ENCODE measurements around the gene TAF4.

TAF4 gene

DNA sequence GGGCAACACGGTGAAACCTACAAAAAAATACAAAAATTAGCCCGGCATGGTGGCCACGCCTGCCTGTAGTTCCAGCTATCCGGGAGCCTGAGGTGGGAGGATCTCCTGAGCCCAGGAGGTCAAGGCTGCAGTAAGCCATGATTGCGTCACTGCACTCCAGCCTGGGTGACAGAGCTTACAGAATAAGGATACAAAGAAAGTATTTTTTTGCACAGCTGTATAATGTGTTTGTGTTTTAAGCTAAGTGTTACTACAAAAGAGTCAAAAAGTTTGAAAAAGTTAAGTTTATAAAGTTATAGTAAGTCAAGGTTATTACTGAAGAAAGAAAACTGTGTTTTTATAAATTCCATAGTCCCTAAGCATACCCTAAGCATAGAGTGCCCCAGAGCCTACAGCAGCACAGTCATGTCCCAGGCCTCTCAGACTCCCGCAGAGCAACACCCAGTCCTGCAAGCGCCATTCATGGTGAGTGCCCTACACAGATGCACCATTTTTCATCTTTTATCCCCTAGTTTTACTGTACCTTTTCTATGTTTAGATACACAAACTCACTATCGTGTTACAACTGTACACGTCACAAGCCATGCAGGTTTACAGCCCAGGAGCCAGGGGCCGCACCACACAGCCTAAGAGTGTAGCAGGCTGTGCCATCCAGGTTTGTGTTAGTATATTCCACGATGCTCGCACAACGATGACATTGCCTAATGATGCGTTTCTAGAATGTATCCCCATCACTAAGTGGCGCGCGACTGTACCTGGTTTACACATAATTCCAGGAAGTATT, 22.4 kb downstream of the TAF4 start:
- DNase-seq: no peak

- no peak for DNase-seq
Observed at GRCh38 chr20:62042025-62042820, 23.5 kb downstream of the TAF4 start.

GRCh38 chr20:62040933-62041332, 24.7 kb downstream of the TAF4 start:
- no peak for DNase-seq

- DNase-seq: no peak
Observed at GRCh38 chr20:62040381-62040922, 25.2 kb downstream of the TAF4 start.

GRCh38 chr20:62039738-62040137, 25.9 kb downstream of the TAF4 start:
- DNase-seq: no peak

GRCh38 chr20:62032609-62033368, 32.9 kb downstream of the TAF4 start:
- no peak for DNase-seq

DNA sequence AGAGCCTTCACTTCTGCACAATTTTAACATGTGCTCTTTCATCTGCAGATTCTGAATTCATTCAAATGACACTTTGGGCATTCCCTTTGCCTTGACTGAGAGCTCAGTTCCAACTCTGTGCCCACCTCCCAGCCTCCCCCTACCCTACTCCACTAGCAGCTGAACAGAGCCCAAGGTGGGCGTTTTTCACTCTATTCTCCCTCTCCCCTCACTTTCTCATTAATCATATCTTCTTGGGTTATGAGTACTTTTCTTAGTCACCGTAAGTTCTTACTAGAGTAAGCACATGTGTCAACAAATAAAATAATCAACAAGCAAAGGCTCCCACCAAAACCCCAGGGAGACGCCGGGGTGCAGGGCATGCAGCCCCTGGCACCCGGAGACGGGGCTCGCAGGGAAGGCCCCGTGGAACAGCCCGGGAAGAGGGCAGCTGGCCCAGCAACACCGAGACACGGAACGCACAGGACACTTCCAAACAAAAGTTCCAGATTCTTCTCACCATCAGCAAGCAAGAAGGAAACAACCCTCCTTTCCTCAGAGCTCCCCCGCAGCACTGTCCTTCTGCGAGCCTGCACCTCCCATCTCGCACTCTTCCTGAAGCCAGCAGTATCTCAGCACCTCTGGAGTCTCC, 34.1 kb downstream of the TAF4 start:
- no peak for DNase-seq

- DNase-seq: no peak
Observed at GRCh38 chr20:62030834-62031434, 34.7 kb downstream of the TAF4 start.

- DNase-seq: no peak
Observed at GRCh38 chr20:62030357-62030756, 35.3 kb downstream of the TAF4 start.

GRCh38 chr20:62029949-62030348, 35.7 kb downstream of the TAF4 start:
- DNase-seq: no peak

DNA sequence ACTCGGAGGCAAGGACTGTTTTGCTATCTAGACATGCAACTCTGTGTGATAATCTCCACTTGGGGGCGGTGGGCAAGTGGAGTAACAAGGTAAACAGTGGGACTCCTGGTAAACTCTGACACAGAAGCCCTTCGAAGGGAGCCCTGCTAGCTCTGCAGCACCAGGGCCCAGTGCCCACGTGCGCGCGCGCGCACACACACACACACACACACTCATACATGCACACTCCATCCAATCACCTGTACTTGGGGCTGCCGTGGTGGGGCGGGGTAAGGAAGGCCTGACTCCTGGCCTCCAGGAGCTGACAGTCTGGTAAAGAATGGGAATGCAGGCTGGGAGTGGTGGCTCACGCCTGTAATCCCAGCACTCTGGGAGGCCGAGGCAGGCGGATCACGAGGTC, 36.4 kb downstream of the TAF4 start:
- DNase-seq: no peak

DNA sequence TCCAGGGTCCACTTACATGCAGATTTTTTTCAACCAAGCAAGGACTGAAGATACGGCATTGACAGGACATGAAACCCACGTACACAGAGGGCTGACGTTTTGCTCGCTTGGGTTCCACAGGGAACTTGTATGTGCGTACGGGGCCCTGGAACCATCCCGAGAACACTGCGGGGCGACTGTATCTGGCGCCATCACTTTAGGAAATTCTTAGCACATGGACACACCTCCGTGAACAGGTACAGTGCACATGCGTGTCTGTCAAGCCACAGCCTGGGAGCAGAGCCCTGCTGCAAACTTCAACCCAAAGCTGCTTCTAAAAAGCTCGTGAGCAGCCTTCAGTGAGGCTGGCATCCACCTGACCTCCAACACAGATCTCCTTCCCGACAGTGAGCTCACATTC, 37.3 kb downstream of the TAF4 start:
- no peak for DNase-seq

DNA sequence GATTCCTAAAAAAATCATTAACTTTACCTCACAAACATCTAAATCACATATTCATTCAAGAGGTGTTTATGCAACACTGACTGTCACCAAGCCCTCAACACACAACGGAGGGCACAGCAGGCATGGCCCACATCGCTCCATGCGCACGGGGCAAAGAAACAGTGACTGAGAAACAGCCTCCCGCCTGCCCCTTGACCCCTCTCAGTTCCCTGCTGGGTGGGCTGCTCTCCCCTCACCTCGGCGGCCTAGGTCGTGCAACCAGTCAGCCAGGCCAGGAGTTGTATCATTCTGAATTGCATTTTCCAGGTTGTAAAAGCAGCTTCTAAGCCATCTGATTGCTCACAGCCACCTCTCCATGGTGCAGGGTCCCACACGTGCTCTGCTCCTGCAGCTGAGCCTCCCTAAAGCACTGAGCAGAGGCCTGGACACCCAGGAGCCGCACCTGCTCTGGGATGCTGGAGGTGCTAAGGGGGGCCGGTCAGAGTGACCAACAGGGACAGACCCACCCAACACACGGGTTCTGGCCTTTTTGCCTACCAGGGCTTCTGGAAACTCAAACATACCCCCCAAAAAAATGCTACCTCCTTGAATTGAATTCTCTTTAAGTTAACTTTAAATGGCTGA, 37.9 kb downstream of the TAF4 start:
- no peak for DNase-seq

DNA sequence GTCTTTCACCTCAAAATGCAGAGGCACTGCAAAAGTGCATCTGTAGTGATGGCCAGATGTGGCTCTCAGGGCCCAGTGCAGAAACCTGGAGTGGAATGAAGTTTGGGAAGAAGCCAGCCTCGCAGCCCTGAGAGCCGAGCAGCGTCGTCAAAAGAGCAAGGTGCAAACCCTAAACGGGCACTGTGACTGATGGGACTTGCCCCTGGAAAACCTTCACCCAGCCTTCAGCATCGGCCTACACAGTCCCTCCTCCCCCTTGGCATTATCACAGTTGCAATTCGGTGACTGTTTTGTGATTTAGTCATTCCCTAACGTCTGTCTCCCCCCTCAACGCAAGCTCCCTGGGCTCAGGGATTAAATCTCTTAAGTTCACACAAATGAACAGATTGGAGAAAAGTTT, 38.6 kb downstream of the TAF4 start:
- DNase-seq: no peak

GRCh38 chr20:62026564-62026856, 39.2 kb downstream of the TAF4 start:
- DNase-seq: no peak

GRCh38 chr20:62025832-62026563, 39.7 kb downstream of the TAF4 start:
- no peak for DNase-seq

- no peak for DNase-seq
Observed at GRCh38 chr20:62025394-62025793, 40.3 kb downstream of the TAF4 start.

GRCh38 chr20:62023935-62024334, 41.7 kb downstream of the TAF4 start:
- no peak for DNase-seq

- DNase-seq: no peak
Observed at GRCh38 chr20:62022575-62023139, 43.0 kb downstream of the TAF4 start.

GRCh38 chr20:62021793-62022385, 43.8 kb downstream of the TAF4 start:
- no peak for DNase-seq

Data from NCI-H1930 (cell line).